ENCODE data around the gene SLC26A11.
A peak's percentile ranks its signal among the peaks of the same experiment; 100 is the strongest.
"Not testable (repeated sequence)": the region's sequence is repeated elsewhere in the genome, so short reads cannot be mapped to it uniquely, and the experiment has no call there.

The SLC26A11 gene

GRCh38 chr17:80263253-80264204, 43.3 kb downstream of the SLC26A11 start:
- DNase-seq = no peak

- no peak for DNase-seq
These were observed 44.2 kb downstream of the SLC26A11 start for GRCh38 chr17:80264205-80265075.

- no peak for DNase-seq
These were observed 45.2 kb downstream of the SLC26A11 start for GRCh38 chr17:80265205-80266068.

- DNase-seq = no peak
These were observed 47.2 kb downstream of the SLC26A11 start for GRCh38 chr17:80267391-80267790.

GRCh38 chr17:80268427-80268826, 48.2 kb downstream of the SLC26A11 start:
- DNase-seq = no peak

GRCh38 chr17:80269405-80269807, 49.2 kb downstream of the SLC26A11 start:
- DNase-seq = no peak

GRCh38 chr17:80270104-80270503, 49.9 kb downstream of the SLC26A11 start:
- DNase-seq = no peak

- peak; percentile 46 for DNase-seq
These were observed 50.6 kb downstream of the SLC26A11 start for GRCh38 chr17:80270836-80271235.

- DNase-seq = no peak
These were observed 52.1 kb downstream of the SLC26A11 start for GRCh38 chr17:80272366-80272765.

GRCh38 chr17:80274331-80274730, 54.1 kb downstream of the SLC26A11 start:
- no peak for DNase-seq

GRCh38 chr17:80274871-80275449, 54.7 kb downstream of the SLC26A11 start:
- no peak for DNase-seq

- DNase-seq = not testable (repeated sequence)
These were observed 55.6 kb downstream of the SLC26A11 start for GRCh38 chr17:80275857-80276256.

- DNase-seq = peak; percentile 22
These were observed 57.8 kb downstream of the SLC26A11 start for GRCh38 chr17:80277751-80278671.

- DNase-seq = no peak
These were observed 59.7 kb downstream of the SLC26A11 start for GRCh38 chr17:80279895-80280294.

GRCh38 chr17:80281516-80281915, 61.3 kb downstream of the SLC26A11 start:
- no peak for DNase-seq

GRCh38 chr17:80283116-80283852, 63.1 kb downstream of the SLC26A11 start:
- DNase-seq = peak; percentile 42

GRCh38 chr17:80284631-80285030, 64.4 kb downstream of the SLC26A11 start:
- peak; percentile 86 for DNase-seq

- peak; percentile 92 for DNase-seq
These were observed 65.2 kb downstream of the SLC26A11 start for GRCh38 chr17:80285237-80285920.

GRCh38 chr17:80286638-80286960, 66.4 kb downstream of the SLC26A11 start:
- DNase-seq = no peak

GRCh38 chr17:80287038-80287437, 66.8 kb downstream of the SLC26A11 start:
- DNase-seq = no peak

Measured in NCI-H146 (cell line).